H1 (cell line): ENCODE measurements around the gene PGM1. TPM values are rescaled to one million over a fixed set of nuclear protein-coding genes. Genes with fewer than 3 reads are reported as not detected.

Experiments
- CTCF ChIA-PET: fragments of 300-600 bp; sonication (Branson Sonifier 250); formaldehyde crosslinking; loops from one replicate; lab custom pipeline; 2021; ENCODE audit not compliant: partially characterized antibody; lab: Charles Lee
- POLR2A ChIA-PET: fragments of 300-600 bp; sonication (Branson Sonifier 250); formaldehyde crosslinking; loops from one replicate; lab custom pipeline; 2021; ENCODE audit warnings: inconsistent platforms; ENCODE audit not compliant: partially characterized antibody; lab: Charles Lee
- DNase-seq, 2 experiments: peaks; one replicate each; pipeline versions ENCODE4 v3.0.0 to v3.0.0-alpha.2; 2010 to 2022; ENCODE audit warnings: low spot score in 2 of 2, low read depth in 1 of 2, mixed read lengths in 1 of 2
- FAIRE-seq: peaks from 2 replicates; lab custom pipeline; 2011; peaks lifted over from hg19 to GRCh38; lab: Jason Lieb, UNC
- H2AFZ ChIP-seq: 2 replicates; pipeline ENCODE4 v1.8.1; 2012; ENCODE audit warnings: low read length, inconsistent platforms
- H2AK5ac ChIP-seq: 2 replicates; pipeline ENCODE4 v1.6.1; 2013; ENCODE audit warnings: low read depth, low read length
- H2BK120ac ChIP-seq: replicated peaks from 2 replicates; pipeline ENCODE3; 2013; ENCODE audit warnings: low read depth, low read length, inconsistent platforms
- H2BK12ac ChIP-seq: 2 replicates; pipeline ENCODE4 v1.6.1; 2013; ENCODE audit warnings: low read depth, low read length
- H2BK15ac ChIP-seq: 2 replicates; pipeline ENCODE4 v1.6.1; 2013; ENCODE audit warnings: low read length
- H2BK20ac ChIP-seq: 2 replicates; pipeline ENCODE4 v1.6.1; 2013; ENCODE audit warnings: low read length
- H2BK5ac ChIP-seq: 2 replicates; pipeline ENCODE4 v1.6.1; 2013; ENCODE audit warnings: low read depth, low read length
- H3K14ac ChIP-seq: 2 replicates; pipeline ENCODE4 v1.6.1; 2013; ENCODE audit warnings: inconsistent platforms; ENCODE audit not compliant: insufficient read length
- H3K18ac ChIP-seq: 2 replicates; pipeline ENCODE4 v1.6.1; 2013; ENCODE audit warnings: low read length; ENCODE audit errors: extremely low read depth
- H3K23ac ChIP-seq: 2 replicates; pipeline ENCODE4 v1.6.1; 2013; ENCODE audit warnings: inconsistent platforms; ENCODE audit not compliant: insufficient read length
- H3K23me2 ChIP-seq: 2 replicates; pipeline ENCODE4 v1.6.1; 2013; ENCODE audit warnings: low read depth, low read length
- H3K27ac ChIP-seq: 2 replicates; pipeline ENCODE4 v1.6.1; 2011; ENCODE audit warnings: low read depth, low read length, inconsistent platforms
- H3K27me3 ChIP-seq, 4 experiments: replicated peaks in 1 of 4; 1 replicate in 1 of 4; 2 replicates in 3 of 4; pipeline versions ENCODE4 v1.6.1 to v1.8.1; 2011 to 2013; ENCODE audit warnings: low read length in 3 of 4, mild to moderate bottlenecking in 3 of 4, inconsistent platforms in 2 of 4, mixed read lengths in 2 of 4, moderate library complexity in 1 of 4; ENCODE audit not compliant: control insufficient read depth in 3 of 4, insufficient read depth in 3 of 4; ENCODE audit errors: extremely low read depth in 1 of 4
- H3K36me3 ChIP-seq, 4 experiments: 2 replicates each; pipeline versions ENCODE4 v1.6.1 to v1.8.1; 2011 to 2013; ENCODE audit warnings: mild to moderate bottlenecking in 4 of 4, low read length in 3 of 4, moderate library complexity in 2 of 4, control low read depth in 1 of 4, inconsistent platforms in 1 of 4; ENCODE audit not compliant: insufficient read depth in 4 of 4, control insufficient read depth in 2 of 4
- H3K4ac ChIP-seq: replicated peaks from 2 replicates; pipeline ENCODE3; 2013; ENCODE audit warnings: low read length, low read depth, mixed read lengths, inconsistent platforms; ENCODE audit not compliant: insufficient read length
- H3K4me1 ChIP-seq, 4 experiments: replicated peaks in 1 of 4; 1 replicate in 1 of 4; 2 replicates in 3 of 4; pipeline versions ENCODE4 v1.6.1 to v1.8.1; 2011 to 2013; ENCODE audit warnings: low read length in 3 of 4, inconsistent platforms in 2 of 4, mixed read lengths in 1 of 4; ENCODE audit not compliant: insufficient read depth in 4 of 4, control insufficient read depth in 3 of 4
- H3K4me2 ChIP-seq, 2 experiments: 2 replicates each; pipeline versions ENCODE4 v1.6.1 to v1.8.1; 2011 to 2013; ENCODE audit warnings: low read depth in 2 of 2, low read length in 2 of 2, control low read depth in 1 of 2, inconsistent platforms in 1 of 2, mild to moderate bottlenecking in 1 of 2; ENCODE audit not compliant: insufficient read depth in 1 of 2
- H3K4me3 ChIP-seq, 4 experiments: fragments of 200-600, 300-600 bp in 1 of 4; sonication (generic), shearing (Covaris generic), sonication (Bioruptor Twin) in 1 of 4; 2 replicates each; pipeline versions ENCODE4 v1.5.1 to v1.8.1; 2011 to 2016; ENCODE audit warnings: low read length in 4 of 4, low read depth in 3 of 4, control low read depth in 2 of 4, inconsistent platforms in 2 of 4, mild to moderate bottlenecking in 2 of 4, mixed read lengths in 1 of 4, moderate library complexity in 1 of 4; ENCODE audit not compliant: insufficient read depth in 2 of 4; ENCODE audit errors: extremely low read depth in 1 of 4
- H3K56ac ChIP-seq: replicated peaks from 2 replicates; pipeline ENCODE3; 2013; ENCODE audit warnings: low read depth, mild to moderate bottlenecking, mixed read lengths, low read length, inconsistent platforms; ENCODE audit not compliant: insufficient read length
- H3K79me1 ChIP-seq: 2 replicates; pipeline ENCODE4 v1.6.1; 2013; ENCODE audit warnings: low read depth, low read length, control low read depth
- H3K79me2 ChIP-seq, 2 experiments: 2 replicates each; pipeline versions ENCODE4 v1.6.1 to v1.8.1; 2012 to 2013; ENCODE audit warnings: low read length in 2 of 2, mild to moderate bottlenecking in 2 of 2, inconsistent platforms in 1 of 2; ENCODE audit not compliant: insufficient read depth in 2 of 2, control insufficient read depth in 1 of 2
- H3K9ac ChIP-seq, 4 experiments: replicated peaks in 1 of 4; 1 replicate in 1 of 4; 2 replicates in 3 of 4; pipeline versions ENCODE4 v1.6.1 to v1.8.1; 2011 to 2013; ENCODE audit warnings: low read depth in 3 of 4, low read length in 3 of 4, control low read depth in 2 of 4, mild to moderate bottlenecking in 2 of 4, moderate library complexity in 2 of 4, inconsistent platforms in 1 of 4; ENCODE audit errors: extremely low read depth in 1 of 4
- H3K9me3 ChIP-seq, 2 experiments: 2 replicates each; pipeline versions ENCODE4 v1.6.1 to v1.8.1; 2012 to 2013; ENCODE audit warnings: mild to moderate bottlenecking in 2 of 2, moderate library complexity in 2 of 2, control low read depth in 1 of 2, inconsistent platforms in 1 of 2, low read depth in 1 of 2, low read length in 1 of 2, mixed read lengths in 1 of 2; ENCODE audit not compliant: insufficient read depth in 2 of 2
- H4K20me1 ChIP-seq, 2 experiments: replicated peaks in 1 of 2; 2 replicates each; pipeline versions ENCODE3 to v1.8.1; 2011 to 2013; ENCODE audit warnings: inconsistent platforms in 2 of 2, low read length in 2 of 2, mild to moderate bottlenecking in 1 of 2; ENCODE audit not compliant: insufficient read depth in 2 of 2, control insufficient read depth in 1 of 2
- H4K5ac ChIP-seq: 2 replicates; pipeline ENCODE4 v1.6.1; 2013; ENCODE audit warnings: low read length, low read depth, mixed read lengths, inconsistent platforms; ENCODE audit not compliant: insufficient read length
- H4K8ac ChIP-seq: 2 replicates; pipeline ENCODE4 v1.8.0; 2013; ENCODE audit warnings: mild to moderate bottlenecking, moderate library complexity, low read length, inconsistent platforms; ENCODE audit not compliant: insufficient read depth; ENCODE audit errors: extremely low read depth
- H4K91ac ChIP-seq: replicated peaks from 2 replicates; pipeline ENCODE3; 2013; ENCODE audit warnings: low read length, mixed read lengths, inconsistent platforms; ENCODE audit not compliant: insufficient read length
- FOSL1 ChIP-seq: IDR thresholded peaks from 2 replicates; pipeline ENCODE4 v1.6.1; 2011; ENCODE audit warnings: mild to moderate bottlenecking, low read depth, low read length, moderate library complexity; ENCODE audit not compliant: insufficient read depth
- HDAC2 ChIP-seq, 2 experiments: fragments of 300-600 bp in 1 of 2; sonication (generic) in 1 of 2; IDR thresholded peaks; 2 replicates each; pipeline ENCODE4 v1.6.1; 2011 to 2012; ENCODE audit warnings: low read depth in 2 of 2, low read length in 2 of 2, mild to moderate bottlenecking in 2 of 2, moderate library complexity in 2 of 2, borderline replicate concordance in 1 of 2, inconsistent platforms in 1 of 2
- JUND ChIP-seq: IDR thresholded peaks from 2 replicates; pipeline ENCODE4 v1.6.1; 2011; ENCODE audit warnings: mild to moderate bottlenecking, improper control_type of control experiment, low read length
- KDM1A ChIP-seq: fragments of 200-600, 300-600 bp; sonication (generic); IDR thresholded peaks from 2 replicates; pipeline ENCODE4 v1.7.1; 2016; ENCODE audit warnings: mild to moderate bottlenecking, low read length, borderline replicate concordance
- TCF12 ChIP-seq: IDR thresholded peaks from 2 replicates; pipeline ENCODE4 v1.6.1; 2011; ENCODE audit warnings: low read depth, mild to moderate bottlenecking, low read length
- WGBS, 2 experiments: shearing (Covaris generic) in 1 of 2; methylation state at CpG; one replicate each; pipeline versions ENCODE4 v1.1.6 to v1.1.7; 2013 to 2015; ENCODE audit warnings: low lambda C conversion rate in 2 of 2, mixed read lengths in 2 of 2, inconsistent platforms in 1 of 2, low coverage in 1 of 2, missing lambda C conversion rate in 1 of 2; ENCODE audit not compliant: insufficient replicate concordance in 2 of 2, insufficient coverage in 1 of 2, insufficient read length in 1 of 2; ENCODE audit errors: extremely low coverage in 1 of 2, missing lambda C conversion rate in 1 of 2; 5-methylcytosine and 5-hydroxymethylcytosine counted together
- polyA plus RNA-seq, 7 experiments: library from polyadenylated mRNA; depleted of rRNA in 3 of 7; stranded (reverse) in 5 of 7; unstranded in 2 of 7; fragments of >200 nt in 5 of 7; fragments of 200-250 nt in 2 of 7; gene quantifications; 1 replicate in 5 of 7; 2 replicates in 1 of 7; 4 replicates in 1 of 7; pipeline versions ENCODE4 v1.2.1 to v1.2.3, GENCODE V29; 2011 to 2013; ENCODE audit warnings: missing spikeins in 2 of 7, mixed read lengths in 2 of 7
- total RNA-seq: library from RNA; stranded (reverse); fragmentation: NEBNext Ultra II Directional; extraction: Animal tissue kit (Norgen Biotek cat#: 25700); gene quantifications from 2 replicates; pipeline ENCODE4 v1.2.1, GENCODE V29; 2021

PGM1 gene
- total and polyA plus RNA-seq, 2 of the 8 experiments (the other 6 are each of a cell fraction or from before 2014, with no cell fraction given), result 33.0 to 65.4 TPM

DNA sequence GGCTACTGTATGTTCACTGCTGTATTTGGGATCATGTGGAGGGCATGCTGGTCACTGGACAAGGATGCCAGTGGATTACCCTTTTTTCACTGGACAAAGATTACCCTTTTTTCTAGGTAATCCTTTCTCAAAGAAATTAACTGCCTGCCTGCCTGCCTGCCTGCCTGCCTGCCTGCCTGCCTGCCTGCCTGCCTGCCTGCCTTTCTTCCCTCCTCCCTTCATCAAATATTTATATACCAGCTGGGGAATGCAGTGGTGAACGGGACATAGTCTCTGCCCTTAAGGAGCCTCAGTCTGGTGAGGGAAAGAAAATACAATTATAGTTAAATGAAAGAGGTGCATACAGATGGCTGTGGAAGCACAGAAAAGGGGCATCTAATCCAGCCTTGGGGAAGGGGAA, 85.0 kb downstream of the PGM1 start:
- H2BK5ac ChIP-seq, result no peak overlapping the region
- H3K79me1 ChIP-seq, result no peaks in the 10 kb centered on the region
- no peaks in the 10 kb centered on the region for H4K20me1 ChIP-seq
- no peak overlapping the region for H2AK5ac ChIP-seq
- peaks cover 0 to 5% of the 10 kb centered on the region in 2 experiments; a peak in 2 of 4 replicates for H3K9me3 ChIP-seq
- H4K5ac ChIP-seq, result no peak overlapping the region
- H3K27ac ChIP-seq, result no peak overlapping the region
- no peaks in the 10 kb centered on the region for H3K36me3 ChIP-seq
- H3K9ac ChIP-seq, result no peak overlapping the region
- no peak overlapping the region for H3K4ac ChIP-seq
- WGBS, 2 experiments, result 73% methylated on average over 1 of the region's 1 CpG; no CpG with 5 or more reads in 1 of the 2 experiments
- H2BK120ac ChIP-seq, result no peak overlapping the region
- H4K8ac ChIP-seq, result no peak overlapping the region
- no peaks in the 10 kb centered on the region; the same call in 1 of the 2 replicates for H3K23me2 ChIP-seq
- 0 out of 7 replicates have a peak, but pooled peaks cover 0 to 2% (median 0%) of the 10 kb centered on the region in 4 experiments for H3K27me3 ChIP-seq
- no peak for DNase-seq
- no peak overlapping the region for H2BK20ac ChIP-seq
- H3K14ac ChIP-seq, result no peak overlapping the region
- no peak overlapping the region for H3K4me2 ChIP-seq
- H3K79me2 ChIP-seq, result no peaks in the 10 kb centered on the region
- H3K23ac ChIP-seq, result no peak overlapping the region
- no peak overlapping the region for H3K4me3 ChIP-seq
- no peak overlapping the region for H4K91ac ChIP-seq
- no peak overlapping the region for H2AFZ ChIP-seq
- no peak for FAIRE-seq
- H2BK12ac ChIP-seq, result no peak overlapping the region
- H3K56ac ChIP-seq, result no peak overlapping the region
- H2BK15ac ChIP-seq, result no peak overlapping the region
- no peak overlapping the region for H3K18ac ChIP-seq
- H3K4me1 ChIP-seq, result peaks cover 0 to 4% (median 1%) of the 10 kb centered on the region in 4 experiments; a peak in 4 of 7 replicates
- POLR2A ChIA-PET, result no interaction called here
- CTCF ChIA-PET, result interaction anchor here (1.0 to 5.5 kb wide), 2 partner anchors 486 to 565 kb away, joined by 3 to 55 read pairs; no protein-coding TSS in a partner anchor
- TF ChIP-seq KDM1A (no peak), TCF12 (no peak), JUND (no peak), HDAC2 (IDR thresholded peaks at IDR 0.05; ENCODE audit: borderline replicate concordance in 1 of 2, low read depth in 2 of 2, low read length in 2 of 2) (no peak), FOSL1 (no peak)
